Left forelimb (tissue), 1 donor: ENCODE results near the gene CCR1.
"Not testable (repeated sequence)": the region's sequence is repeated elsewhere in the genome, so short reads cannot be mapped to it uniquely, and the experiment has no call there.

ENCODE experiments used
- DNase-seq: peaks from one replicate; pipeline ENCODE4 v3.0.0-alpha.2; 2018; ENCODE audit warnings: low spot score

CCR1 gene

DNA sequence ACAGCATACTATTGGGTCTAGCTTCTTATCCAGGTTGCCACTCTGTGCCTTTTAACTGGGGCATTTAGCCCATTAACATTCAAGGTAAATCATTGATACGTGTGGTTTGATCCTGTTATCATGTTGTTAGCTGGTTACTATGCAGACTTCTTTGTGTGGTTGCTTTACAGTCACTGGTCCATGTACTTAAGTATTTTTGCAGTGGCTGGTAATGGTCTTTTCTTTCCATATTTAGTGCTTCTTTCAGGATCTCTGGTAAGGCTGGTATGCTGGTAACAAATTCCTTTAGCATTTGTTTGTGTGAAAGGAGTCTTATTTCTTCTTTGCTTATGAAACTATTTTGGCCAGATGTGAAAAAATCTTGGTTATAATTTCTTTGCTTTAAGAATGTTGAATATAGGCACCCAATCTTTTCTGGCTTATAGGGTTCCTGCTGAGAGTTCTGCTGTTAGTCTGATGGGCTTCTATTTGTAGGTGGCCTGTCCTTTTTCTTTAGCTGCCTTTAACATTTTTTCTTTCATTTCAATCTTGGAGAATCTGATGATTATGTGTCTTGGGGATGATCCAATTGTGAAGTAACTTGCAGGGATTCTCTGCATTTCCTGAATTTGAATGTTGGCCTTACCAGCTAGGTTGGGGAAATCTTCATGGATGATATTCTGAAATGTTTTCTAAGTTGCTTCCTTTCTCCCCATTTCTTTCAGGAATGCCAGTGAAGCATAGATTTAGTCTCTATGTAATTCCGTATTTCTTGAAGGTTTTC, 39.3 kb downstream of the CCR1 start:
- no peak for DNase-seq

DNA sequence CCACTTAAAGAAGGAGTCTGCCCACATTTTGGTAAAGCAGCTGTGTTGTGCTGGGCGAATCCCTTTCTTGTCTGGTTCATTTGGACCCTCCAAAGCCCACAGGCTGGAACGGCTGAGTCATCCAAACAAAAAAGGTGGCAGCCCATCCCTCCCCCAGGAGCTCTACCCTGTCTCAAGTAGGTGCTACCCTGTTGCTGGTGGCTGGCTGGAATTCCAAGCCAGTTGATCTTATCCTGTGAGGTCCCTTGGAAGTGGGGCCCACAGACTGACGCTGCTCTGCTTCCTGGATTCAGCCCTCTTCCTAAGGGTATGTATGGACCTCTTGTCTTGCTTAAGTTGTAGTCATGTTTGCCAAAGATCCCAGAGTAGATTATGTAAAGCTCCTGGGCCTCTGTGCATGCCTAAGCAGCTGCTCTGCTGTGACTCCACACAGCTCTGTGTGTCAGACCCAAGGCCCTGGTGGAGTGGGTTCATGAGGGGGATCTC, 44.5 kb downstream of the CCR1 start:
- DNase-seq, result no peak

DNA sequence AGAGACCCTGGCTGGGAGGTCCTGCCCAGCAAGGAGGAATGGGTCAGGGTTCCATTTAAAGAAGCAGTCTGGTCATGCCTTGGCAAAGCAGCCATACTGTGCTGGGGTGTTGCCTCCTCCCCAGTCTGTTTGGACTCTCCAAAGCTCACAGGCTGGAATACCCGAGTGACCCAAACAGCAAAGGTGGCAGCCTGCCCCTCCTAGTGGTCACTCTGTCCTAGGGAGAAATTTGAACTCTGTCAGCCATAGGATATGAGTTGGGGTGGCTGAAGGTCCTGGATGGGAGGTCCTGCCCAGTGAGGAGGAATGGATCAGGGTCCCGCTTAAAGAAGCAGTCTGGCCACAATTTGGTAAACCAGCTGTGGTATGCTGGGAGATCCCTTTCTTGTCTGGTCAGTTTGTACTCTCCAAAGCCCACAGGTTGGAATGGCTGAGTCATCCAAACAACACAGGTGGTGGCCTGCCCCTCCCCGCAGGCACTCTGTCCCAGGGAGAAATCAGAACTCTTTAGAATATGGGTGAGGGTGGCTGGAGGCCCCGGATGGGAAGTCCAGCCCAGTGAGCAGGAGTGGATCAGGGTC, 45.0 kb downstream of the CCR1 start:
- DNase-seq, result no peak

DNA sequence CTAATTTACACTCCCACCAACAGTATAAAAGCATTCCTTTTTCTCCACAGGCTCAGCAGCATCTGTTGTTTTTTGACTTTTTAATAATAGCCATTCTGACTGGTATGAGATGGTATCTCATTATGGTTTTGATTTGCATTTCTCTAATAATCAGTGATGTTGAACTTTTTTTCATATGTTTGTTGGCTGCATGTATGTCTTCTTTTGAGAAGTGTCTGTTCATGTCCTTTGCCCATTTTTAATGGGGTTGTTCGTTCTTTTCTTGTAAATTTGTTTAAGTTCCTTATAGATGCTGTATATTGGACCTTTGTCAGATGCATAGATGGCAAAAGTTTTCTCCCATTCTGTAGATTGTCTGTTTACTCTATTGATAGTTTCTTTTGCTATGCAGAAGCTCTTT, 50.4 kb downstream of the CCR1 start:
- DNase-seq, result not testable (repeated sequence)

DNA sequence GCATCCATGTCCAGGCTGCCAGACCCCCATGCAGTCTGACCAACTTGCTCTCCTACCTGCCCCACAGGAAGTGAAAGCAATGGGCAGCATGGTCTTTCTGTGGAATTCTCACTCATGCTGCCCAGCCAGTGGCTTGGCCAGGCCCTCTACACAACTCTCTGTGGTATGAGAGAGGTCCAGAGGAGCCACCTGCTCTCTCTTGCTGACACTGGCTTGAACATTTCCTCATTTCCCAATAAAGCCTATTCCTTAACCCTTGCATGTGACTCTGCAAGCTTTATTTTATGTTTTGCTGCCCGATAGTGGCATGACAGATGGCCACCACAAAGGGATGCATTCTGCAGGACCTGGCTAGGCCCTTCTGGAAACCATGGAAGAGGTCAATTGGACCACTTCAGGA, 53.8 kb downstream of the CCR1 start:
- no peak for DNase-seq
